Small intestine (tissue), 7 donors: ENCODE measurements around the gene SACM1L. TPM values are rescaled to one million over a fixed set of nuclear protein-coding genes. Genes with fewer than 3 reads are reported as not detected.

Source experiments
- DNase-seq, 2 donors: peaks; one replicate each; pipeline versions ENCODE4 v3.0.0 to v3.0.0-alpha.2; 2013
- FAIRE-seq: peaks from 2 replicates; lab custom pipeline; 2012; peaks lifted over from hg19 to GRCh38; lab: Jason Lieb, UNC
- H3K27ac ChIP-seq, 3 donors: one replicate each; pipeline ENCODE4 v1.5.1; 2013; ENCODE audit warnings: low read length in 2 of 3, mild to moderate bottlenecking in 2 of 3, control low read depth in 1 of 3, inconsistent platforms in 1 of 3, low read depth in 1 of 3, moderate library complexity in 1 of 3
- H3K27me3 ChIP-seq, 3 donors: one replicate each; pipeline ENCODE4 v1.6.1; 2013; ENCODE audit warnings: low read length in 3 of 3, inconsistent platforms in 1 of 3; ENCODE audit not compliant: control insufficient read depth in 3 of 3, insufficient read depth in 3 of 3
- H3K36me3 ChIP-seq, 3 donors: one replicate each; pipeline ENCODE4 v1.6.1; 2013; ENCODE audit warnings: low read length in 3 of 3, inconsistent platforms in 1 of 3, low read depth in 1 of 3, mild to moderate bottlenecking in 1 of 3, moderate library complexity in 1 of 3; ENCODE audit not compliant: control insufficient read depth in 3 of 3, insufficient read depth in 2 of 3
- H3K4me1 ChIP-seq, 3 donors: one replicate each; pipeline ENCODE4 v1.6.1; 2013; ENCODE audit warnings: low read length in 2 of 3, inconsistent platforms in 1 of 3, low read depth in 1 of 3, mild to moderate bottlenecking in 1 of 3, moderate library complexity in 1 of 3; ENCODE audit not compliant: control insufficient read depth in 3 of 3, insufficient read depth in 2 of 3
- H3K4me3 ChIP-seq, 3 donors: one replicate each; pipeline ENCODE4 v1.5.1; 2013; ENCODE audit warnings: low read length in 3 of 3, control low read depth in 1 of 3, inconsistent platforms in 1 of 3, low read depth in 1 of 3, mild to moderate bottlenecking in 1 of 3, moderate library complexity in 1 of 3
- H3K9me3 ChIP-seq, 2 donors: one replicate each; pipeline ENCODE4 v1.6.1; 2013; ENCODE audit warnings: low read depth in 1 of 2, low read length in 1 of 2; ENCODE audit not compliant: control insufficient read depth in 2 of 2, insufficient read depth in 1 of 2
- WGBS, 3 donors: extraction: QIAGEN DNeasy Blood & Tissue Kit; methylation state at CpG; one replicate each; pipeline ENCODE4 v1.1.7; 2013; 5-methylcytosine and 5-hydroxymethylcytosine counted together
- polyA plus RNA-seq, 4 donors: library from polyadenylated mRNA; stranded (reverse) in 3 of 4; unstranded in 1 of 4; fragments of 200-250 nt in 3 of 4; fragments of 120-200 nt in 1 of 4; gene quantifications; one replicate each; pipeline versions ENCODE4 v1.2.1 to v1.2.3, GENCODE V29; 2013
- donor health status: healthy with polysubstance abuse.
- donor health status: control.
- donor health status: control.
- donor health status: Bipolar disorder and iron deficiency.
- donor health status: healthy.

SACM1L gene
- polyA plus RNA-seq, 4 donors, result 18.4 to 83.3 (median 30.7) TPM

GRCh38 chr3:45646051-45646585 lies 43.1 kb upstream of the SACM1L start:
- Histone ChIP-seq H3K4me3 (no peak overlapping the region), H3K9me3 (no peaks in the 10 kb centered on the region), H3K4me1 (peaks cover 0 to 12% (median 7%) of the 10 kb centered on the region in 3 donors), H3K36me3 (peaks cover 0 to 18% (median 0%) of the 10 kb centered on the region in 3 donors), H3K27me3 (no peaks in the 10 kb centered on the region), H3K27ac (peak overlapping the region in 1 of 3 donors; percentile 11)
- DNase-seq, result no peak
- WGBS, 3 donors, result 90 to 92% (median 92%) methylated on average over 6 of the region's 6 CpGs
- no peak for FAIRE-seq

- Histone ChIP-seq H3K36me3 (peaks cover 0 to 18% (median 0%) of the 10 kb centered on the region in 3 donors), H3K27ac (peak overlapping the region in 1 of 3 donors; percentile 50), H3K4me3 (no peak overlapping the region), H3K9me3 (no peaks in the 10 kb centered on the region), H3K4me1 (peaks cover 0 to 12% (median 7%) of the 10 kb centered on the region in 3 donors), H3K27me3 (no peaks in the 10 kb centered on the region)
- DNase-seq (peak; percentile 56 to 61), FAIRE-seq (no peak)
- WGBS, 3 donors, result 56 to 67% (median 62%) methylated on average over 6 of the region's 6 CpGs
Observed at GRCh38 chr3:45647148-45647619, 42.0 kb upstream of the SACM1L start.

- Histone ChIP-seq H3K36me3 (peaks cover 0 to 4% (median 0%) of the 10 kb centered on the region in 3 donors), H3K27me3 (no peaks in the 10 kb centered on the region), H3K4me1 (no peaks in the 10 kb centered on the region), H3K9me3 (no peaks in the 10 kb centered on the region), H3K4me3 (no peak overlapping the region), H3K27ac (no peak overlapping the region)
- 60 to 93% (median 91%) methylated on average over 3 of the region's 3 CpGs for WGBS, 3 donors
- FAIRE-seq (no peak), DNase-seq (no peak)
Observed at GRCh38 chr3:45653205-45653604, 36.0 kb upstream of the SACM1L start.

GRCh38 chr3:45654397-45654944 lies 34.7 kb upstream of the SACM1L start:
- Histone ChIP-seq H3K4me1 (no peaks in the 10 kb centered on the region), H3K4me3 (no peak overlapping the region), H3K27ac (peak overlapping the region in 1 of 3 donors; percentile 38), H3K27me3 (no peaks in the 10 kb centered on the region), H3K9me3 (no peaks in the 10 kb centered on the region), H3K36me3 (peaks cover 0 to 4% (median 0%) of the 10 kb centered on the region in 3 donors)
- WGBS, 3 donors, result 48 to 54% (median 53%) methylated on average over 6 of the region's 6 CpGs
- FAIRE-seq (no peak), DNase-seq (no peak)

- no peak for FAIRE-seq
- no peak overlapping the region for H3K27ac ChIP-seq
- no peaks in the 10 kb centered on the region for H3K9me3 ChIP-seq
- H3K4me1 ChIP-seq, result no peaks in the 10 kb centered on the region
- H3K27me3 ChIP-seq, result no peaks in the 10 kb centered on the region
- H3K36me3 ChIP-seq, result peaks cover 0 to 4% (median 0%) of the 10 kb centered on the region in 3 donors
- H3K4me3 ChIP-seq, result no peak overlapping the region
- WGBS, 3 donors, result 57 to 66% (median 57%) methylated on average over 2 of the region's 2 CpGs
- DNase-seq, result no peak
Observed at GRCh38 chr3:45655906-45656305, 33.3 kb upstream of the SACM1L start.

- no peak overlapping the region for H3K27ac ChIP-seq
Observed at GRCh38 chr3:45656575-45657363, 32.4 kb upstream of the SACM1L start.

GRCh38 chr3:45657853-45658252 lies 31.3 kb upstream of the SACM1L start:
- Histone ChIP-seq H3K9me3 (no peaks in the 10 kb centered on the region), H3K4me1 (no peaks in the 10 kb centered on the region), H3K27me3 (no peaks in the 10 kb centered on the region), H3K27ac (no peak overlapping the region), H3K36me3 (peaks cover 0 to 4% (median 0%) of the 10 kb centered on the region in 3 donors), H3K4me3 (no peak overlapping the region)
- no peak for FAIRE-seq
- DNase-seq, result no peak
- 85 to 93% (median 89%) methylated on average over 4 of the region's 4 CpGs for WGBS, 3 donors

More at GRCh38 chr3:45656575-45657363, 32.4 kb upstream of the SACM1L start:
- peaks cover 0 to 4% (median 0%) of the 10 kb centered on the region in 3 donors for H3K36me3 ChIP-seq
- 41 to 43% (median 43%) methylated on average over 14 of the region's 14 CpGs for WGBS, 3 donors
- H3K4me1 ChIP-seq, result no peaks in the 10 kb centered on the region
- FAIRE-seq (no peak), DNase-seq (peak; percentile 92 to 94)
- no peaks in the 10 kb centered on the region for H3K9me3 ChIP-seq
- H3K27me3 ChIP-seq, result no peaks in the 10 kb centered on the region
- H3K4me3 ChIP-seq, result no peak overlapping the region
